Trophoblast cell (in vitro differentiated cells and primary cell): Measurements from ENCODE around the gene RNF166.
A peak's percentile ranks its signal among the peaks of the same experiment; 100 is the strongest.

Experiments used
- DNase-seq, 2 donors: peaks; one replicate each; pipeline ENCODE4 v3.0.0-alpha.2; 2016
- H2AFZ ChIP-seq: 2 replicates; pipeline ENCODE4 v1.6.1; 2013; ENCODE audit warnings: low read length, moderate library complexity, mild to moderate bottlenecking; ENCODE audit not compliant: insufficient read depth, poor library complexity
- H2AK5ac ChIP-seq: 2 replicates; pipeline ENCODE4 v1.6.1; 2013; ENCODE audit warnings: mild to moderate bottlenecking, low read length
- H2BK120ac ChIP-seq: 2 replicates; pipeline ENCODE4 v1.6.1; 2013; ENCODE audit warnings: low read length, mild to moderate bottlenecking, moderate library complexity; ENCODE audit not compliant: insufficient read depth, poor library complexity
- H2BK12ac ChIP-seq: 2 replicates; pipeline ENCODE4 v1.6.1; 2013; ENCODE audit warnings: mild to moderate bottlenecking, low read length, moderate library complexity
- H2BK5ac ChIP-seq: 2 replicates; pipeline ENCODE4 v1.6.1; 2013; ENCODE audit warnings: low read length, low read depth, moderate library complexity, mild to moderate bottlenecking; ENCODE audit not compliant: poor library complexity
- H3K14ac ChIP-seq: 2 replicates; pipeline ENCODE4 v1.6.1; 2013; ENCODE audit warnings: mild to moderate bottlenecking, low read length
- H3K18ac ChIP-seq: 2 replicates; pipeline ENCODE4 v1.6.1; 2013; ENCODE audit warnings: mild to moderate bottlenecking, low read length
- H3K23ac ChIP-seq: 2 replicates; pipeline ENCODE4 v1.6.1; 2013; ENCODE audit warnings: low read length
- H3K27ac ChIP-seq: 2 replicates; pipeline ENCODE4 v1.5.1; 2013; ENCODE audit warnings: low read depth, mild to moderate bottlenecking, inconsistent platforms, low read length, moderate library complexity
- H3K27me3 ChIP-seq: 2 replicates; pipeline ENCODE4 v1.6.1; 2013; ENCODE audit warnings: inconsistent platforms, mild to moderate bottlenecking, low read length, moderate library complexity; ENCODE audit not compliant: insufficient read depth
- H3K36me3 ChIP-seq, 2 experiments: 1 replicate in 1 of 2; 2 replicates in 1 of 2; pipeline ENCODE4 v1.6.1; 2013; ENCODE audit warnings: low read length in 2 of 2, mild to moderate bottlenecking in 2 of 2, moderate library complexity in 1 of 2; ENCODE audit not compliant: insufficient read depth in 2 of 2, control insufficient read depth in 1 of 2
- H3K4ac ChIP-seq: 2 replicates; pipeline ENCODE4 v1.6.1; 2013; ENCODE audit warnings: low read depth, mild to moderate bottlenecking, low read length, moderate library complexity
- H3K4me1 ChIP-seq, 2 experiments: 1 replicate in 1 of 2; 2 replicates in 1 of 2; pipeline ENCODE4 v1.6.1; 2013; ENCODE audit warnings: low read length in 2 of 2, mild to moderate bottlenecking in 2 of 2, moderate library complexity in 1 of 2; ENCODE audit not compliant: insufficient read depth in 2 of 2, control insufficient read depth in 1 of 2
- H3K4me2 ChIP-seq: 2 replicates; pipeline ENCODE4 v1.6.1; 2013; ENCODE audit warnings: inconsistent platforms, mild to moderate bottlenecking, low read length, moderate library complexity
- H3K4me3 ChIP-seq: 2 replicates; pipeline ENCODE4 v1.5.1; 2013; ENCODE audit warnings: mild to moderate bottlenecking, low read depth, low read length, inconsistent platforms
- H3K79me1 ChIP-seq: one replicate; pipeline ENCODE4 v1.6.1; 2013; ENCODE audit warnings: low read length
- H3K79me2 ChIP-seq: 2 replicates; pipeline ENCODE4 v1.6.1; 2013; ENCODE audit warnings: low read length, mild to moderate bottlenecking; ENCODE audit not compliant: control insufficient read depth, insufficient read depth, poor library complexity
- H3K9ac ChIP-seq: 2 replicates; pipeline ENCODE4 v1.6.1; 2013; ENCODE audit warnings: mild to moderate bottlenecking, low read length
- H3K9me3 ChIP-seq: 2 replicates; pipeline ENCODE4 v1.6.1; 2013; ENCODE audit warnings: low read depth, mild to moderate bottlenecking, control low read depth, inconsistent platforms, low read length; ENCODE audit not compliant: insufficient read depth
- H4K12ac ChIP-seq: 2 replicates; pipeline ENCODE4 v1.6.1; 2013; ENCODE audit warnings: low read depth, mild to moderate bottlenecking, low read length, moderate library complexity
- H4K8ac ChIP-seq: 2 replicates; pipeline ENCODE4 v1.6.1; 2013; ENCODE audit warnings: low read depth, mild to moderate bottlenecking, low read length, moderate library complexity
- H4K91ac ChIP-seq: one replicate; pipeline ENCODE4 v1.6.1; 2013; ENCODE audit warnings: low read depth, mild to moderate bottlenecking, low read length, moderate library complexity
- WGBS: extraction: QIAGEN DNeasy Blood & Tissue Kit; methylation state at CpG from one replicate; pipeline ENCODE4 v1.1.7; 2013; ENCODE audit warnings: missing lambda C conversion rate; ENCODE audit not compliant: insufficient read length, insufficient coverage; ENCODE audit errors: extremely low coverage; 5-methylcytosine and 5-hydroxymethylcytosine counted together

RNF166 gene

GRCh38 chr16:88726981-88727380 is 20.8 kb upstream of the RNF166 start:
- no peak for DNase-seq

GRCh38 chr16:88726408-88726749 is 20.2 kb upstream of the RNF166 start:
- Histone ChIP-seq H3K4ac (no peak overlapping the region), H2BK12ac (no peak overlapping the region), H2AFZ (no peak overlapping the region), H3K36me3 (peaks cover 76 to 78% of the 10 kb centered on the region in 2 experiments), H2BK120ac (no peak overlapping the region), H3K4me3 (no peak overlapping the region), H4K91ac (no peak overlapping the region), H3K18ac (no peak overlapping the region), H3K4me1 (peaks cover 0 to 4% of the 10 kb centered on the region in 2 experiments), H4K8ac (no peak overlapping the region), H3K79me2 (no peaks in the 10 kb centered on the region), H2BK5ac (no peak overlapping the region), H2AK5ac (no peak overlapping the region), H3K9ac (no peak overlapping the region), H3K4me2 (no peak overlapping the region), H4K12ac (no peak overlapping the region), H3K23ac (no peak overlapping the region), H3K9me3 (peaks cover 3% of the 10 kb centered on the region), H3K79me1 (no peaks in the 10 kb centered on the region), H3K14ac (no peak overlapping the region), H3K27me3 (no peaks in the 10 kb centered on the region), H3K27ac (no peak overlapping the region)
- WGBS: no CpG with 5 or more reads among the region's 17 CpGs
- DNase-seq: no peak

More at GRCh38 chr16:88726981-88727380, 20.8 kb upstream of the RNF166 start:
- Histone ChIP-seq H3K9ac (no peak overlapping the region), H3K4ac (no peak overlapping the region), H2AK5ac (no peak overlapping the region), H3K18ac (no peak overlapping the region), H3K27ac (no peak overlapping the region), H3K27me3 (no peaks in the 10 kb centered on the region), H3K4me1 (peaks cover 0 to 4% of the 10 kb centered on the region in 2 experiments), H3K9me3 (peaks cover 1% of the 10 kb centered on the region), H3K79me1 (no peaks in the 10 kb centered on the region), H2BK12ac (no peak overlapping the region), H2BK120ac (no peak overlapping the region), H4K8ac (no peak overlapping the region), H3K4me3 (no peak overlapping the region), H4K12ac (no peak overlapping the region), H3K79me2 (no peaks in the 10 kb centered on the region), H3K14ac (no peak overlapping the region), H3K4me2 (no peak overlapping the region), H3K23ac (no peak overlapping the region), H2AFZ (no peak overlapping the region), H2BK5ac (no peak overlapping the region), H3K36me3 (peaks cover 76 to 78% of the 10 kb centered on the region in 2 experiments), H4K91ac (no peak overlapping the region)
- WGBS: no CpG with 5 or more reads among the region's 28 CpGs

- H3K27ac ChIP-seq: no peak overlapping the region
- H2BK5ac ChIP-seq: no peak overlapping the region
- no CpG with 5 or more reads among the region's 32 CpGs for WGBS
- no peak overlapping the region for H2AFZ ChIP-seq
- H3K23ac ChIP-seq: no peak overlapping the region
- peaks cover 0 to 4% of the 10 kb centered on the region in 2 experiments for H3K4me1 ChIP-seq
- H4K8ac ChIP-seq: no peak overlapping the region
- no peaks in the 10 kb centered on the region for H3K79me1 ChIP-seq
- peaks cover 76 to 79% of the 10 kb centered on the region in 2 experiments for H3K36me3 ChIP-seq
- no peak overlapping the region for H2AK5ac ChIP-seq
- H3K4me3 ChIP-seq: no peak overlapping the region
- no peak for DNase-seq
- no peak overlapping the region for H3K14ac ChIP-seq
- no peak overlapping the region for H2BK120ac ChIP-seq
- H3K27me3 ChIP-seq: no peaks in the 10 kb centered on the region
- no peak overlapping the region for H2BK12ac ChIP-seq
- H4K12ac ChIP-seq: no peak overlapping the region
- H3K9ac ChIP-seq: no peak overlapping the region
- H3K79me2 ChIP-seq: no peaks in the 10 kb centered on the region
- H4K91ac ChIP-seq: no peak overlapping the region
- no peak overlapping the region for H3K18ac ChIP-seq
- no peak overlapping the region for H3K4me2 ChIP-seq
- H3K4ac ChIP-seq: no peak overlapping the region
- peaks cover 4% of the 10 kb centered on the region for H3K9me3 ChIP-seq
These were observed 19.6 kb upstream of the RNF166 start for GRCh38 chr16:88725609-88726407.

GRCh38 chr16:88724855-88725555 is 18.8 kb upstream of the RNF166 start:
- no peak overlapping the region for H3K9ac ChIP-seq
- peaks cover 78 to 80% of the 10 kb centered on the region in 2 experiments for H3K36me3 ChIP-seq
- H2BK12ac ChIP-seq: no peak overlapping the region
- no peak overlapping the region for H3K23ac ChIP-seq
- peak overlapping the region; percentile 10 for H3K4me3 ChIP-seq
- peaks cover 4% of the 10 kb centered on the region for H3K9me3 ChIP-seq
- H3K18ac ChIP-seq: no peak overlapping the region
- no peaks in the 10 kb centered on the region for H3K79me2 ChIP-seq
- no peak overlapping the region for H2AK5ac ChIP-seq
- peaks cover 0 to 4% of the 10 kb centered on the region in 2 experiments for H3K4me1 ChIP-seq
- no CpG with 5 or more reads among the region's 31 CpGs for WGBS
- H2BK5ac ChIP-seq: no peak overlapping the region
- H3K27ac ChIP-seq: no peak overlapping the region
- no peak overlapping the region for H4K12ac ChIP-seq
- H4K8ac ChIP-seq: no peak overlapping the region
- no peak for DNase-seq
- no peak overlapping the region for H3K14ac ChIP-seq
- H3K27me3 ChIP-seq: no peaks in the 10 kb centered on the region
- H4K91ac ChIP-seq: no peak overlapping the region
- no peak overlapping the region for H2BK120ac ChIP-seq
- H3K4ac ChIP-seq: no peak overlapping the region
- H3K79me1 ChIP-seq: no peaks in the 10 kb centered on the region
- H2AFZ ChIP-seq: no peak overlapping the region
- no peak overlapping the region for H3K4me2 ChIP-seq
